GM12878 (cell line): ENCODE data around the gene CALY. TPM values are rescaled to one million over a fixed set of nuclear protein-coding genes. Genes with fewer than 3 reads are reported as not detected.

Experiments
- ATAC-seq: fragments of 200-7000 bp; cut with Tn5 transposase; 3 replicates; pipeline ENCODE4 v1.9.1; 2020; ENCODE audit warnings: mild to moderate bottlenecking, moderate library complexity
- BruUV-seq: library from RNA; stranded (reverse); fragments of 400-500 nt; replicated peaks from 2 replicates; lab custom pipeline; 2021; lab: Mats Ljungman, UMichigan
- CTCF ChIA-PET: fragments of 300-600 bp; sonication (Branson Sonifier 250); formaldehyde crosslinking; extraction: SDS; loops from one replicate; lab custom pipeline; 2021; ENCODE audit warnings: inconsistent platforms; lab: Yijun Ruan, JAX
- POLR2A ChIA-PET: fragments of 350-600 bp; formaldehyde crosslinking; extraction: SDS; loops from one replicate; lab custom pipeline; 2021; ENCODE audit warnings: inconsistent platforms; lab: Charles Lee
- RAD21 ChIA-PET: fragments of 300-600 bp; sonication (Branson Sonifier 250); formaldehyde crosslinking; loops from one replicate; lab custom pipeline; 2023; ENCODE audit warnings: antibody characterized with exemption; ENCODE audit not compliant: unreplicated experiment; lab: Charles Lee
- SMC1A ChIA-PET: fragments of 300-600 bp; sonication (Branson Sonifier 250); formaldehyde crosslinking; loops from one replicate; lab custom pipeline; 2023; ENCODE audit not compliant: unreplicated experiment, uncharacterized antibody; lab: Charles Lee
- DNase-seq: peaks from one replicate; pipeline ENCODE4 v3.0.0-alpha.2; 2011; ENCODE audit warnings: low read depth, low spot score
- FAIRE-seq: peaks from 3 replicates; lab custom pipeline; 2011; peaks lifted over from hg19 to GRCh38; lab: Jason Lieb, UNC
- H2AFZ ChIP-seq: 2 replicates; pipeline ENCODE4 v1.6.0; 2011; ENCODE audit warnings: low read depth, low read length, control low read depth; ENCODE audit not compliant: control insufficient read depth
- H3K27ac ChIP-seq: 2 replicates; pipeline ENCODE4 v1.5.1; 2011; ENCODE audit warnings: control low read depth; ENCODE audit not compliant: control insufficient read depth, insufficient read depth
- H3K27me3 ChIP-seq, 2 experiments: replicated peaks in 1 of 2; 2 replicates each; pipeline versions ENCODE4 v1.6.0 to v1.6.1; 2011; ENCODE audit warnings: low read length in 1 of 2; ENCODE audit not compliant: control insufficient read depth in 2 of 2, insufficient read depth in 2 of 2
- H3K36me3 ChIP-seq, 2 experiments: 2 replicates each; pipeline ENCODE4 v1.5.1; 2011; ENCODE audit warnings: low read length in 1 of 2; ENCODE audit not compliant: control insufficient read depth in 2 of 2, insufficient read depth in 2 of 2
- H3K4me1 ChIP-seq: 2 replicates; pipeline ENCODE4 v1.6.1; 2011; ENCODE audit warnings: mild to moderate bottlenecking, low read length, moderate library complexity, mixed read lengths; ENCODE audit not compliant: control insufficient read depth, insufficient read depth
- H3K4me2 ChIP-seq: 2 replicates; pipeline ENCODE4 v1.6.0; 2011; ENCODE audit warnings: control low read depth; ENCODE audit not compliant: control insufficient read depth, insufficient read depth
- H3K4me3 ChIP-seq: fragments of 200-600 bp; sonication (generic); 2 replicates; pipeline ENCODE4 v1.5.1; 2016
- H3K79me2 ChIP-seq: 2 replicates; pipeline ENCODE4 v1.6.0; 2011; ENCODE audit warnings: low read length; ENCODE audit not compliant: control insufficient read depth, insufficient read depth
- H3K9ac ChIP-seq: 2 replicates; pipeline ENCODE4 v1.8.0; 2011; ENCODE audit warnings: low read length, control low read depth, mixed read lengths; ENCODE audit not compliant: control insufficient read depth, insufficient read depth
- H3K9me3 ChIP-seq: replicated peaks from 3 replicates; pipeline ENCODE4 v1.5.1; 2011; ENCODE audit warnings: mild to moderate bottlenecking, low read length; ENCODE audit not compliant: control insufficient read depth, insufficient read depth
- H4K20me1 ChIP-seq: 2 replicates; pipeline ENCODE4 v1.6.0; 2011; ENCODE audit not compliant: control insufficient read depth, insufficient read depth
- ASH2L ChIP-seq: fragments of 300-600, 200-600 bp; sonication (generic); IDR thresholded peaks from 2 replicates; pipeline ENCODE4 v1.6.1; 2017; ENCODE audit warnings: low read depth, mild to moderate bottlenecking, borderline replicate concordance
- CBX5 ChIP-seq: sonication (generic); IDR thresholded peaks from 2 replicates; pipeline ENCODE4 v1.6.1; 2016; ENCODE audit warnings: low read depth, moderate library complexity, mild to moderate bottlenecking, inconsistent platforms
- CEBPB ChIP-seq, 2 experiments: fragments of 150-350 bp in 1 of 2; IDR thresholded peaks; 2 replicates each; pipeline ENCODE4 v1.6.1; 2012 to 2014; ENCODE audit warnings: low read depth in 2 of 2, low read length in 2 of 2, borderline replicate concordance in 1 of 2, inconsistent platforms in 1 of 2
- EGR1 ChIP-seq, 2 experiments: IDR thresholded peaks; 1 replicate in 1 of 2; 2 replicates in 1 of 2; pipeline ENCODE4 v1.6.1; 2011 to 2012; ENCODE audit warnings: low read depth in 2 of 2, low read length in 2 of 2, borderline replicate concordance in 1 of 2, mild to moderate bottlenecking in 1 of 2, moderate library complexity in 1 of 2
- FOXM1 ChIP-seq: IDR thresholded peaks from 2 replicates; pipeline ENCODE4 v1.6.1; 2012; ENCODE audit warnings: low read depth, mild to moderate bottlenecking, inconsistent platforms, low read length, moderate library complexity
- GATAD2B ChIP-seq: fragments of 450-650 bp; conservative IDR thresholded peaks from 2 replicates; pipeline ENCODE4 v1.6.1; 2017; ENCODE audit warnings: low read depth, mild to moderate bottlenecking, moderate library complexity
- NR2C2 ChIP-seq: IDR thresholded peaks from 2 replicates; pipeline ENCODE4 v1.6.1; 2011; ENCODE audit warnings: borderline replicate concordance, low read depth; ENCODE audit not compliant: control insufficient read depth, insufficient read length
- POU2F2 ChIP-seq: IDR thresholded peaks from 3 replicates; pipeline ENCODE4 v1.6.1; 2011; ENCODE audit warnings: low read depth, mild to moderate bottlenecking, low read length, borderline replicate concordance
- RBBP5 ChIP-seq: fragments of 200-600 bp; sonication (generic); conservative IDR thresholded peaks from 2 replicates; pipeline ENCODE4 v1.6.1; 2016
- RELA ChIP-seq: fragments of 450-650 bp; IDR thresholded peaks from 2 replicates; pipeline ENCODE4 v1.8.0; 2014; ENCODE audit warnings: borderline replicate concordance; ENCODE audit not compliant: partially characterized antibody
- WGBS: methylation state at CpG from one replicate; pipeline ENCODE4 v1.1.6; 2016; ENCODE audit warnings: low lambda C conversion rate; ENCODE audit not compliant: insufficient replicate concordance, insufficient coverage; ENCODE audit errors: missing lambda C conversion rate; 5-methylcytosine and 5-hydroxymethylcytosine counted together
- in situ Hi-C: fragments of 300-500 bp; cut with MboI; formaldehyde crosslinking; loops from 9 replicates; pipeline ENCODE4 v1.14.3; 2018; ENCODE audit warnings: mixed read lengths
- intact Hi-C: fragments of 100-400 bp; cut with micrococcal nuclease; formaldehyde crosslinking; loops from one replicate; pipeline ENCODE4 v1.14.2; 2022; ENCODE audit not compliant: unreplicated experiment
- polyA plus RNA-seq, 11 experiments: library from polyadenylated mRNA; depleted of rRNA in 4 of 11; unstranded in 6 of 11; stranded (reverse) in 5 of 11; fragments of >200 nt; fragmentation: Nextera tagmentation in 4 of 11; fragmentation: Illumina TruSeq in 1 of 11; extraction: Ambion mirVana in 4 of 11; extraction: Trizol in 1 of 11; gene quantifications; 1 replicate in 1 of 11; 2 replicates in 10 of 11; pipeline versions ENCODE4 v1.2.1 to v1.2.3, GENCODE V29; 2011 to 2016; ENCODE audit warnings: inconsistent platforms in 2 of 11, missing spikeins in 2 of 11, low read depth in 1 of 11
- total RNA-seq, 4 experiments: library from RNA; depleted of rRNA in 3 of 4; stranded (reverse); fragments of >200 nt in 3 of 4; fragmentation: Illumina TruSeq in 1 of 4; extraction: Trizol in 1 of 4; gene quantifications; 2 replicates each; pipeline versions ENCODE4 v1.2.1 to v1.2.3, GENCODE V29; 2013 to 2021
- TF ChIP-seq, protein P1 (sequence below): IDR thresholded peaks from 2 replicates; pipeline ENCODE4 v1.6.1; 2012; ENCODE audit warnings: low read length, inconsistent platforms
- TF ChIP-seq, protein P2 (sequence below): fragments of 450-650 bp; IDR thresholded peaks from 2 replicates; pipeline ENCODE4 v1.6.1; 2016; ENCODE audit warnings: mild to moderate bottlenecking

The CALY gene
- total and polyA plus RNA-seq, 10 of the 15 experiments (the other 5 are each of a cell fraction or from before 2014, with no cell fraction given): 0.07 TPM; not detected in 9

DNA sequence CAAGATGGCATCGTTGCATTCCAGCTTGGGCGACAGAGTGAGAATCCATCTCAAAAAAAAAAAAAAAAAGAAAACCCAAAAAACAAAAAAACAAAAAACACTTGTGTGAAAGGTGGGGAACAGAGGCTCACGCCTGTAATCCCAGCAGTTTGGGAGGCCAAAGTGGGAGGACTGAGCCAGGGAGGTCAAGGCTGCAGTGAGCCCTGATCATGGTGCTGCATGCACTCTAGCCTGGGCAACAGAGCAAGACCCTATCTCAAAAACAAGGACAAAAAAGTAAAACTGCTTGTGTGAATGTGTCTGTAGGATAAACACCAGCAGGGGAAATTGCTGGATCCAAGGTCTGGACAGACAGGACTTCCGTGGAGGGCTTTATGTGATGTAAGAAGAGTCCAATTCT is 46.9 kb upstream of the CALY start (continued):
- no peak for TF ChIP-seq RELA
- TF ChIP-seq NR2C2: no peak
- no peak for TF ChIP-seq FOXM1
- no peak for TF ChIP-seq CEBPB (IDR thresholded peaks at IDR 0.05; ENCODE audit: borderline replicate concordance in 1 of 2, low read depth in 2 of 2, low read length in 2 of 2)
- TF ChIP-seq GATAD2B: no peak
- TF ChIP-seq POU2F2: no peak
- TF ChIP-seq ASH2L: no peak
- TF ChIP-seq, all 136 proteins: peak for 0

DNA sequence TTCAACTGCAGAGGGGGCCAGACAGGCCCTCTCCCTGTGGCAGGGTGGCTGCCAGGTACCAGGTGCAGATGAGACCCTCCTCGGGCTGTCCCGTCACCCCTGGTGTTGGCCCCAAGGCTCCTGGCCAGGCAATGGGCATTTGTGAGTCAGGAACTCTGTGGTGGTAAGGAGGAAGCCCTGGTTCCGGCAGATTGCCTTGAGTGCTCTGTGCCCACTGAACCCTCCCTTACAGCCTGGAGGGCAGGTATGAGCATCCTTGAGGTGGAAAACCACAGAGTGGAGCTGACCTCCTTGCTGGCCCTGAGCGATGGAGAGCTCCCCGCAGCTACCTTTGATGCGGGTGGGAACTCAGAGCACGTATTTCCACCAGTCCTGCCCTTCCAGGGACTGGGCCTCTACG is 44.3 kb upstream of the CALY start:
- H4K20me1 ChIP-seq: no peaks in the 10 kb centered on the region
- peaks cover 3% of the 10 kb centered on the region; the same call in 1 of the 2 replicates for H3K79me2 ChIP-seq
- intact Hi-C loops: no loop called here
- BruUV-seq: no TSS peak
- H3K27ac ChIP-seq: no peak overlapping the region
- TF ChIP-seq, protein P1, sequence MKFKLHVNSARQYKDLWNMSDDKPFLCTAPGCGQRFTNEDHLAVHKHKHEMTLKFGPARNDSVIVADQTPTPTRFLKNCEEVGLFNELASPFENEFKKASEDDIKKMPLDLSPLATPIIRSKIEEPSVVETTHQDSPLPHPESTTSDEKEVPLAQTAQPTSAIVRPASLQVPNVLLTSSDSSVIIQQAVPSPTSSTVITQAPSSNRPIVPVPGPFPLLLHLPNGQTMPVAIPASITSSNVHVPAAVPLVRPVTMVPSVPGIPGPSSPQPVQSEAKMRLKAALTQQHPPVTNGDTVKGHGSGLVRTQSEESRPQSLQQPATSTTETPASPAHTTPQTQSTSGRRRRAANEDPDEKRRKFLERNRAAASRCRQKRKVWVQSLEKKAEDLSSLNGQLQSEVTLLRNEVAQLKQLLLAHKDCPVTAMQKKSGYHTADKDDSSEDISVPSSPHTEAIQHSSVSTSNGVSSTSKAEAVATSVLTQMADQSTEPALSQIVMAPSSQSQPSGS: no peak
- TF ChIP-seq CBX5: no peak
- TF ChIP-seq, protein P2, sequence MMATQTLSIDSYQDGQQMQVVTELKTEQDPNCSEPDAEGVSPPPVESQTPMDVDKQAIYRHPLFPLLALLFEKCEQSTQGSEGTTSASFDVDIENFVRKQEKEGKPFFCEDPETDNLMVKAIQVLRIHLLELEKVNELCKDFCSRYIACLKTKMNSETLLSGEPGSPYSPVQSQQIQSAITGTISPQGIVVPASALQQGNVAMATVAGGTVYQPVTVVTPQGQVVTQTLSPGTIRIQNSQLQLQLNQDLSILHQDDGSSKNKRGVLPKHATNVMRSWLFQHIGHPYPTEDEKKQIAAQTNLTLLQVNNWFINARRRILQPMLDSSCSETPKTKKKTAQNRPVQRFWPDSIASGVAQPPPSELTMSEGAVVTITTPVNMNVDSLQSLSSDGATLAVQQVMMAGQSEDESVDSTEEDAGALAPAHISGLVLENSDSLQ: no peak
- TF ChIP-seq EGR1 (IDR thresholded peaks at IDR 0.05; ENCODE audit: borderline replicate concordance in 1 of 2, low read depth in 2 of 2, low read length in 2 of 2): no peak
- TF ChIP-seq RBBP5: no peak
- in situ Hi-C loops: no loop called here
- H3K4me3 ChIP-seq: no peak overlapping the region
- H3K36me3 ChIP-seq: no peaks in the 10 kb centered on the region
- FAIRE-seq (no peak), DNase-seq (no peak), ATAC-seq (no peak)
- CTCF ChIA-PET: interaction anchor here (1.3 kb wide), 1 partner anchor 11 kb away, joined by 3 read pairs; no protein-coding TSS in a partner anchor
- SMC1A ChIA-PET: interaction anchor here (1.5 kb wide), 1 partner anchor 52 kb away, joined by 5 read pairs; no protein-coding TSS in a partner anchor
- peaks cover 9% of the 10 kb centered on the region for H3K4me1 ChIP-seq
- WGBS: 36% methylated on average over 8 of the region's 8 CpGs
- POLR2A ChIA-PET: interaction anchor here (1.7 kb wide), 1 partner anchor 10 kb away, joined by 4 read pairs; no protein-coding TSS in a partner anchor
- H3K27me3 ChIP-seq: no peaks in the 10 kb centered on the region
- no peaks in the 10 kb centered on the region for H3K9me3 ChIP-seq
- no peak overlapping the region for H3K9ac ChIP-seq
- RAD21 ChIA-PET: interaction anchor here (3.8 kb wide), 1 partner anchor 9 kb away, joined by 13 read pairs; no protein-coding TSS in a partner anchor
- H3K4me2 ChIP-seq: no peak overlapping the region; the same call in 1 of the 2 replicates
- no peak overlapping the region for H2AFZ ChIP-seq
